ENCODE measurements around the gene THSD4. TPM values are rescaled to one million over a fixed set of nuclear protein-coding genes. Genes with fewer than 3 reads are reported as not detected.

The THSD4 gene
- total RNA-seq, 1 experiment from 2014 or later: 65.4 TPM

DNA sequence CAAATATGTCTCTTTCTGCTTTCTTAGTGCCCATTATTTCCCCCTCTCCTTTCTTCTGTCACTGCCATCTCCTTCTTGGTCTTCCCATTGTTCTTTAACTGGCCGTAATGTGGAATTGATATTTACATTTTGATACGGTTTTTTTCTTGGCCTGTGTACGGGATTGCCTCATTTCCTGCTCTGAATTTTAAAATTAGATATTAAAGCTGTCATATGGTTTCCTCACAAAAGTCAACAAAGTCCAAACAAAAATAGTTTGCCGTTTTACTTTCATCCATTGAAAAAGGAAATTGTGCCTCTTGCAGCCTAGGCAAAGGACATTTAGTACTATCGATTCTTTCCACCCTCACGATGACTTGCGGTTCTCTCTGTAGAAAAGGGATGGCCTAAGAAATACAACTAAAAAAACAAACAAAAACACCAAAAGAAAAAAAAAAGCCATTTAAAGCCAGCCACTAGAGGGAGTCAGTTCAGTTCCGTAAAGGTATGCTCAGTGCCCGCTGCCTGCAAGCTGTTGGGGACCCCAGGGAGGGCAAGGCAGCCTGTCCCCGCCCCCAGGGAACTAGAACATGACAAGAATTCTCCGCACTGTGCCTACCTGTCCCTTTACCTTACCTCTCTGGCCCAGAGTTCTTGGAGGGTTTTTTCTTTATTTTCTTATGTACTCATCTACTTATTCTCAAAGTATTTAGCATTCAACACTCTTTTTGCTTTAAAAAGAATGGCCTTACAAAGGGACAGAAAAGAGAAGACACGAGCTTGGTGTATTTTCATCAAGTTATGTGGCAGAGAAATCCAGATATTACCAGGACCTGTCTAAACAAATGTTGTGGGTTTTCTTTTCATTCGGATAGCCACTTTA, 665.1 kb downstream of the THSD4 start:
- in situ Hi-C loops (cut with HindIII; ENCODE audit: low pct_unique_long_range_greater_than_20kb, low sequenced_read_pairs): no loop called here
- ATAC-seq: no peak

More for the DNA sequence above, 665.1 kb downstream of the THSD4 start:
- Histone ChIP-seq H3K27me3 (ENCODE audit: control insufficient read depth, insufficient read depth, low read length) (no peaks in the 10 kb centered on the region), H3K9me3 (ENCODE audit: control insufficient read depth, insufficient read depth, low read depth, low read length) (no peaks in the 10 kb centered on the region), H3K27ac (ENCODE audit: low read length) (0 out of 2 replicates have a peak overlapping the region, but pooled peaks have one; percentile 7), H3K36me3 (ENCODE audit: control insufficient read depth, insufficient read depth, low read length) (no peaks in the 10 kb centered on the region), H3K4me1 (ENCODE audit: control insufficient read depth, insufficient read depth, low read length) (peaks cover 6% of the 10 kb centered on the region; the same call in 1 of the 2 replicates), H3K4me3 (ENCODE audit: low read depth in 2 of 2, low read length in 2 of 2) (no peak overlapping the region)
- TF ChIP-seq TCF7L2 (IDR thresholded peaks at IDR 0.05; ENCODE audit: low read depth, low read length) (no peak), POLR2AphosphoS5 (IDR thresholded peaks at IDR 0.05; ENCODE audit: low read depth, low read length) (no peak), REST (IDR thresholded peaks at IDR 0.05; ENCODE audit: insufficient read depth in 1 of 2, low read depth in 2 of 2, low read length in 1 of 2) (no peak), SIN3A (IDR thresholded peaks at IDR 0.05; ENCODE audit: borderline replicate concordance, insufficient read depth, low read depth, low read length) (no peak)
- TF ChIP-seq, protein P1, sequence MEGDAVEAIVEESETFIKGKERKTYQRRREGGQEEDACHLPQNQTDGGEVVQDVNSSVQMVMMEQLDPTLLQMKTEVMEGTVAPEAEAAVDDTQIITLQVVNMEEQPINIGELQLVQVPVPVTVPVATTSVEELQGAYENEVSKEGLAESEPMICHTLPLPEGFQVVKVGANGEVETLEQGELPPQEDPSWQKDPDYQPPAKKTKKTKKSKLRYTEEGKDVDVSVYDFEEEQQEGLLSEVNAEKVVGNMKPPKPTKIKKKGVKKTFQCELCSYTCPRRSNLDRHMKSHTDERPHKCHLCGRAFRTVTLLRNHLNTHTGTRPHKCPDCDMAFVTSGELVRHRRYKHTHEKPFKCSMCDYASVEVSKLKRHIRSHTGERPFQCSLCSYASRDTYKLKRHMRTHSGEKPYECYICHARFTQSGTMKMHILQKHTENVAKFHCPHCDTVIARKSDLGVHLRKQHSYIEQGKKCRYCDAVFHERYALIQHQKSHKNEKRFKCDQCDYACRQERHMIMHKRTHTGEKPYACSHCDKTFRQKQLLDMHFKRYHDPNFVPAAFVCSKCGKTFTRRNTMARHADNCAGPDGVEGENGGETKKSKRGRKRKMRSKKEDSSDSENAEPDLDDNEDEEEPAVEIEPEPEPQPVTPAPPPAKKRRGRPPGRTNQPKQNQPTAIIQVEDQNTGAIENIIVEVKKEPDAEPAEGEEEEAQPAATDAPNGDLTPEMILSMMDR (IDR thresholded peaks at IDR 0.05): peak; percentile 90
- no peak for DNase-seq (ENCODE audit: low read depth, low spot score)
- POLR2A ChIA-PET: no interaction called here
- BruUV-seq (replicated peaks): TSS peak; percentile 59
- intact Hi-C loops (cut with micrococcal nuclease; ENCODE audit: unreplicated experiment): no loop called here
- CTCF ChIA-PET: interaction anchor here (0.8 kb wide), 1 partner anchor 27 kb away, joined by 3 read pairs; no protein-coding TSS in a partner anchor
